ENCODE results near the gene KSR1. TPM values are rescaled to one million over a fixed set of nuclear protein-coding genes. Genes with fewer than 3 reads are reported as not detected.
A peak's percentile ranks its signal among the peaks of the same experiment; 100 is the strongest.

KSR1 gene
- total RNA-seq, 1 donor from 2014 or later = 25.6 TPM

DNA sequence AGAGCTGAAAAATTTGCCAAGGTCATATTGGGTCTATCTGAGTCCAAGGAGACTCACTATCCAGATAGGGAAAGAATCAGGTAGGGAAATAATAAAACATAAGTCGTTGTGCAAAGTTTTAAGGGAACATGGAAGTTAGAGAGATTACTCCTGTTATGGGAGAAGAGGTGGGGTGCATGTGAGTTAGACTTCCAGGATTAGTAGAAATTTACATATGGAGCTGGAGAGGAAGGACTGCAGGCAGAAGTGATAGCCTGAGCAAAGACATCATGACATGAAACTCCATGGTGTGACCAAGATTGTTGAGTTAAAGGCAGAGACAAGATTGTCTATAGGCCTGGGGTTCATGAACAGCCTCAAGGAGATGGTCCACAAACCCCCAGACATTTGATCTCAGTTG, 5.8 kb upstream of the KSR1 start:
- H3K9me3 ChIP-seq (ENCODE audit: control insufficient read depth in 3 of 3, low read length in 3 of 3) = no peaks in the 10 kb centered on the region
- H3K4me3 ChIP-seq (ENCODE audit: low read length in 3 of 3) = no peak overlapping the region
- H3K36me3 ChIP-seq (ENCODE audit: control insufficient read depth in 3 of 3, insufficient read depth in 3 of 3, low read length in 3 of 3) = no peaks in the 10 kb centered on the region
- H3K27me3 ChIP-seq (ENCODE audit: control insufficient read depth in 3 of 3, insufficient read depth in 3 of 3, low read length in 3 of 3) = no peaks in the 10 kb centered on the region
- no peak overlapping the region for H3K9ac ChIP-seq (ENCODE audit: low read depth in 1 of 3, low read length in 3 of 3)
- peaks cover 0 to 4% (median 0%) of the 10 kb centered on the region in 3 donors for H3K4me1 ChIP-seq (ENCODE audit: control insufficient read depth in 3 of 3, insufficient read depth in 3 of 3, low read length in 3 of 3)
- H3K27ac ChIP-seq (ENCODE audit: low read depth, low read length) = no peak overlapping the region

- Histone ChIP-seq H3K27me3 (ENCODE audit: control insufficient read depth in 3 of 3, insufficient read depth in 3 of 3, low read length in 3 of 3) (no peaks in the 10 kb centered on the region), H3K4me3 (ENCODE audit: low read length in 3 of 3) (no peak overlapping the region), H3K4me1 (ENCODE audit: control insufficient read depth in 3 of 3, insufficient read depth in 3 of 3, low read length in 3 of 3) (peaks cover 3 to 9% (median 4%) of the 10 kb centered on the region in 3 donors), H3K27ac (ENCODE audit: low read depth, low read length) (no peak overlapping the region), H3K9ac (ENCODE audit: low read depth in 1 of 3, low read length in 3 of 3) (no peak overlapping the region), H3K36me3 (ENCODE audit: control insufficient read depth in 3 of 3, insufficient read depth in 3 of 3, low read length in 3 of 3) (no peaks in the 10 kb centered on the region), H3K9me3 (ENCODE audit: control insufficient read depth in 3 of 3, low read length in 3 of 3) (no peaks in the 10 kb centered on the region)
Measured at GRCh38 chr17:27451906-27452305, 4.3 kb upstream of the KSR1 start.

DNA sequence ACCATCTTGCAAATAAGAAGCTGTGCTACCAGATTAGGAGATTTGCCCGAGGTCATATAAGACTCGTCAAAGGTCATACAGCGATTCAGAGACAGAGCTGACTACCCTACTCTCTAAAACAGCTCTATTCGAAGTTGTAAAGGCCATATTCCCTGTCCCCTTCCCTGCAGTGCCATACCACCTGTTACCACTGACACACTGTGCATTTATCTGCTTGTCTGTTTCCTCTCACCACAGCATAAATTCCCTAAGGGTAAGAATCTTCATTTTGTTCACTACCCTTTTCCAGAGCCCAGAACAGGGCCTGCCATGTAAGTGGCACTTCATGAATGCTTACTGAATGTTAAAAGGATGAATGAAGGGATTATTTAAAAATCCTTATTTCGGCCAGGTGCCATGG, 3.4 kb upstream of the KSR1 start:
- H3K27ac ChIP-seq (ENCODE audit: low read depth, low read length) = no peak overlapping the region
- no peak overlapping the region for H3K4me3 ChIP-seq (ENCODE audit: low read length in 3 of 3)
- no peaks in the 10 kb centered on the region for H3K36me3 ChIP-seq (ENCODE audit: control insufficient read depth in 3 of 3, insufficient read depth in 3 of 3, low read length in 3 of 3)
- peaks cover 10 to 14% (median 11%) of the 10 kb centered on the region in 3 donors for H3K4me1 ChIP-seq (ENCODE audit: control insufficient read depth in 3 of 3, insufficient read depth in 3 of 3, low read length in 3 of 3)
- no peaks in the 10 kb centered on the region for H3K9me3 ChIP-seq (ENCODE audit: control insufficient read depth in 3 of 3, low read length in 3 of 3)
- H3K9ac ChIP-seq (ENCODE audit: low read depth in 1 of 3, low read length in 3 of 3) = no peak overlapping the region
- H3K27me3 ChIP-seq (ENCODE audit: control insufficient read depth in 3 of 3, insufficient read depth in 3 of 3, low read length in 3 of 3) = no peaks in the 10 kb centered on the region

- Histone ChIP-seq H3K36me3 (ENCODE audit: control insufficient read depth in 3 of 3, insufficient read depth in 3 of 3, low read length in 3 of 3) (no peaks in the 10 kb centered on the region), H3K27ac (ENCODE audit: low read depth, low read length) (no peak overlapping the region), H3K9ac (ENCODE audit: low read depth in 1 of 3, low read length in 3 of 3) (no peak overlapping the region), H3K4me1 (ENCODE audit: control insufficient read depth in 3 of 3, insufficient read depth in 3 of 3, low read length in 3 of 3) (peaks cover 10 to 20% (median 17%) of the 10 kb centered on the region in 3 donors), H3K27me3 (ENCODE audit: control insufficient read depth in 3 of 3, insufficient read depth in 3 of 3, low read length in 3 of 3) (no peaks in the 10 kb centered on the region), H3K4me3 (ENCODE audit: low read length in 3 of 3) (no peak overlapping the region), H3K9me3 (ENCODE audit: control insufficient read depth in 3 of 3, low read length in 3 of 3) (no peaks in the 10 kb centered on the region)
Measured at GRCh38 chr17:27453471-27453870, 2.8 kb upstream of the KSR1 start.

DNA sequence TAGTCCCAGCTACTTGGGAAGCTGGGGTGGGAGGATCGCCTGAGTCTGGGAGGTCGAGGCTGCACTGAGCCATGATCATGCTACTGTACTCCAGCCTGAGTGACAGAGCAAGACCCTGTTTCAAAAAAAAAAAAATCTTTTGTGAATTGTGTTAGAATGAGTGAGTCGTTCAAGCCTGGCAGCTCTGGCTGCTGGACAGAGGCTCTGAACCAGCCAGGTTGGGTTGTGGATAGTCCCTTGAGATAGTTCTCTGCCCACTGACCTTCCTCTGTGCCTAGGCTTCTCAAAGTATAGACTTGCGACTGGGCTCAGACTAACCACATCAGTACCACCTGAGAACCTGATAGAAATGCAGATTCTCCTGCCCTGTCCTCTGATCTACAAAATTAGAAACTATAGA, 2.2 kb upstream of the KSR1 start:
- no peak overlapping the region for H3K9ac ChIP-seq (ENCODE audit: low read depth in 1 of 3, low read length in 3 of 3)
- H3K27me3 ChIP-seq (ENCODE audit: control insufficient read depth in 3 of 3, insufficient read depth in 3 of 3, low read length in 3 of 3) = no peaks in the 10 kb centered on the region
- no peak overlapping the region for H3K27ac ChIP-seq (ENCODE audit: low read depth, low read length)
- H3K9me3 ChIP-seq (ENCODE audit: control insufficient read depth in 3 of 3, low read length in 3 of 3) = no peaks in the 10 kb centered on the region
- H3K4me1 ChIP-seq (ENCODE audit: control insufficient read depth in 3 of 3, insufficient read depth in 3 of 3, low read length in 3 of 3) = peaks cover 10 to 19% (median 19%) of the 10 kb centered on the region in 3 donors
- no peak overlapping the region for H3K4me3 ChIP-seq (ENCODE audit: low read length in 3 of 3)
- H3K36me3 ChIP-seq (ENCODE audit: control insufficient read depth in 3 of 3, insufficient read depth in 3 of 3, low read length in 3 of 3) = no peaks in the 10 kb centered on the region

- Histone ChIP-seq H3K9me3 (ENCODE audit: control insufficient read depth in 3 of 3, low read length in 3 of 3) (no peaks in the 10 kb centered on the region), H3K9ac (ENCODE audit: low read depth in 1 of 3, low read length in 3 of 3) (peak overlapping the region; percentile 33 to 77 (median 56)), H3K27me3 (ENCODE audit: control insufficient read depth in 3 of 3, insufficient read depth in 3 of 3, low read length in 3 of 3) (no peaks in the 10 kb centered on the region), H3K36me3 (ENCODE audit: control insufficient read depth in 3 of 3, insufficient read depth in 3 of 3, low read length in 3 of 3) (no peaks in the 10 kb centered on the region), H3K4me3 (ENCODE audit: low read length in 3 of 3) (peak overlapping the region; percentile 63 to 72 (median 68)), H3K27ac (ENCODE audit: low read depth, low read length) (no peak overlapping the region), H3K4me1 (ENCODE audit: control insufficient read depth in 3 of 3, insufficient read depth in 3 of 3, low read length in 3 of 3) (peaks cover 10 to 21% (median 19%) of the 10 kb centered on the region in 3 donors)
Measured at GRCh38 chr17:27455236-27455913, 873 bp upstream of the KSR1 start.

DNA sequence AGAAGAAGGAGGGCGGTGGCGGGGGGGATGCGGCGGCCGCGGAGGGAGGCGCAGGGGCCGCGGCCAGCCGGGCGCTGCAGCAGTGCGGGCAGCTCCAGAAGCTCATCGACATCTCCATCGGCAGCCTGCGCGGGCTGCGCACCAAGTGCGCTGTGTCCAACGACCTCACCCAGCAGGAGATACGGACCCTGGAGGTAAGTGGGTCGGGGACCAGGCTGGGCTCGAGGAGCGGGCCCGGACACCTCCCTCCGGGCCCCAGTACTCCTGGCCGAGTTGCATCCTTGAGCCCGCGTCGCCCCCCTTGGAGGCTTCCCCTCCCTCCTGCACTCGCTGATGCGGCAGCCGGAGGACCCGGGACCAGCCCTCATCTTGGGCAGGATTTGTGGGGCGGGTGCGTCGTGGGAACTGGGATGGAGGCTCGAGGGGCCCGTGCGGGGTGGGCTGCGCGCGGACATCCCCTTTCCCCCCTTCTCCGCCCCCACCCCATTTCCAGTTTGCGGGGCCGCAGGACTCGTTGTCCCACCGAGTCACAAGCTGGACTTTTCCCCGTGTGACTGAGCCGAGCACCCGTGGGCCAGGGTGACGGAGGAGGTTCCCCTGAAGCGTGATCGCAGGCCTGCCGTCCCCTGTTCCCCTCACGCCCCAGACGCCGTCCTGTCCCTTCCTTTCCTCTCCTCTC, 572 bp downstream of the KSR1 start:
- Histone ChIP-seq H3K9ac (ENCODE audit: low read depth in 1 of 3, low read length in 3 of 3) (peak overlapping the region; percentile 57 to 74 (median 66)), H3K36me3 (ENCODE audit: control insufficient read depth in 3 of 3, insufficient read depth in 3 of 3, low read length in 3 of 3) (no peaks in the 10 kb centered on the region), H3K27ac (ENCODE audit: low read depth, low read length) (no peak overlapping the region), H3K4me1 (ENCODE audit: control insufficient read depth in 3 of 3, insufficient read depth in 3 of 3, low read length in 3 of 3) (peaks cover 10 to 22% (median 19%) of the 10 kb centered on the region in 3 donors), H3K4me3 (ENCODE audit: low read length in 3 of 3) (peak overlapping the region; percentile 68 to 72 (median 70)), H3K27me3 (ENCODE audit: control insufficient read depth in 3 of 3, insufficient read depth in 3 of 3, low read length in 3 of 3) (no peaks in the 10 kb centered on the region), H3K9me3 (ENCODE audit: control insufficient read depth in 3 of 3, low read length in 3 of 3) (no peaks in the 10 kb centered on the region)

GRCh38 chr17:27457360-27457715, 1.1 kb downstream of the KSR1 start:
- peaks cover 10 to 22% (median 19%) of the 10 kb centered on the region in 3 donors for H3K4me1 ChIP-seq (ENCODE audit: control insufficient read depth in 3 of 3, insufficient read depth in 3 of 3, low read length in 3 of 3)
- peak overlapping the region; percentile 57 to 74 (median 66) for H3K9ac ChIP-seq (ENCODE audit: low read depth in 1 of 3, low read length in 3 of 3)
- no peak overlapping the region for H3K27ac ChIP-seq (ENCODE audit: low read depth, low read length)
- H3K9me3 ChIP-seq (ENCODE audit: control insufficient read depth in 3 of 3, low read length in 3 of 3) = no peaks in the 10 kb centered on the region
- H3K4me3 ChIP-seq (ENCODE audit: low read length in 3 of 3) = peak overlapping the region; percentile 68 to 72 (median 70)
- H3K36me3 ChIP-seq (ENCODE audit: control insufficient read depth in 3 of 3, insufficient read depth in 3 of 3, low read length in 3 of 3) = no peaks in the 10 kb centered on the region
- H3K27me3 ChIP-seq (ENCODE audit: control insufficient read depth in 3 of 3, insufficient read depth in 3 of 3, low read length in 3 of 3) = no peaks in the 10 kb centered on the region

DNA sequence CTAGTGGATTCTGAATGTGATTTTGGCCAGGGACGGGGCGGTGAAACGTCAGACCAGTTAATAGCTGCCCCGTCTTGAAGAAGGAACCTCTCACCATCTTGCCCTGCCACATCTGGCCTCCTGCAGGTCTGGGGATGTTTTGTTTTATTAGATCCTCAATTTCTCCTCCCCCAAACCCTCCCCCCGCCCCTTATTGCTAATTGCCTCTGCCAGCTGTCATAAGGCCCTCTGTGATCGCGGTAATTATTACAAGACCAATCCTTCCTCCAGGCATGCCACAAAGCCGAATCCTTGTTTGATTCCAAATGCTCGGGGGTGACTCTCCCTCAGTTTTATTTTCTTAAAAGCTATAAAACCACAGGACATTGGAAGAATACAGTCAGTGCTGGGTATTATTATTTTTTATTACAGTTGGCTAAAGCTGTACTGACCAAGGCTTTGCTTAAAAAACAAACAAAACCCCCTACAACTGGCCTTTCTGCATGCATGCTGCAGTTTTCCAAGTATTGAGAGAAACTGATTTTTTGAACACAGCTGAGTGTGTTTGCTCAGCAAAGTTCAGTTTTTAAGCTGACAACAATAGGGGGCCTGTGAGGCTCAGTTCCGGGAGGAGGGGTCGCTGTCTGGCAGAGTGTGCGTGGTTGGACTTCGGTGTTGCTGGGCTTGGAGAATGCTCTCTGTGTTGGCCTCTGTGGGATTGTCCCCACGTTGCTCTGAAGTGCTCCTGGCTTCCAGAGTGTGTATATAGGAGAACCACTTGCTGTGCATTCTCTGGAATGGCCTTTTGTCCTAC, 1.7 kb downstream of the KSR1 start:
- no peaks in the 10 kb centered on the region for H3K27me3 ChIP-seq (ENCODE audit: control insufficient read depth in 3 of 3, insufficient read depth in 3 of 3, low read length in 3 of 3)
- H3K9ac ChIP-seq (ENCODE audit: low read depth in 1 of 3, low read length in 3 of 3) = peak overlapping the region; percentile 41 to 66 (median 57)
- H3K27ac ChIP-seq (ENCODE audit: low read depth, low read length) = no peak overlapping the region
- no peaks in the 10 kb centered on the region for H3K9me3 ChIP-seq (ENCODE audit: control insufficient read depth in 3 of 3, low read length in 3 of 3)
- H3K4me3 ChIP-seq (ENCODE audit: low read length in 3 of 3) = peak overlapping the region; percentile 68 to 72 (median 70)
- H3K36me3 ChIP-seq (ENCODE audit: control insufficient read depth in 3 of 3, insufficient read depth in 3 of 3, low read length in 3 of 3) = no peaks in the 10 kb centered on the region
- H3K4me1 ChIP-seq (ENCODE audit: control insufficient read depth in 3 of 3, insufficient read depth in 3 of 3, low read length in 3 of 3) = peaks cover 10 to 22% (median 19%) of the 10 kb centered on the region in 3 donors

DNA sequence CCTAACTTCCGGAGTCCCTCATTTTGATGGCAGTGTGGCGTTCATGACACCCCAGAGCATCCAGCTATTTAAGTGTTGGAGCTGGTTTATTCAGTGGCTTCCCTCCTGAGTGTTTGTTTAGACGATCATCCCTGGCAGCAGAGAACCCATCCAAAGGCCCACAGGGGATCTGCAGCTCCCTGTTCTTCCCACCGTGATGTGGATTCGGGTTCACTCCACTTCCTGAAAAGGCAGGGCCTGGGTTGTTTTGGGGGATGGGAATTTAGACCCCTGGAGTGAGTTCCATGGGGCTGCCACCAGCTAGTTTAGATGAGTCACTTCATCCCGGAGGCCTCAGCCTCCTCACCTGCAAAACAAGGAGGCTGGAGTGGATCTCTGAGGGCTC, 2.3 kb downstream of the KSR1 start:
- Histone ChIP-seq H3K27ac (ENCODE audit: low read depth, low read length) (no peak overlapping the region), H3K4me1 (ENCODE audit: control insufficient read depth in 3 of 3, insufficient read depth in 3 of 3, low read length in 3 of 3) (peaks cover 10 to 22% (median 19%) of the 10 kb centered on the region in 3 donors), H3K4me3 (ENCODE audit: low read length in 3 of 3) (no peak overlapping the region), H3K27me3 (ENCODE audit: control insufficient read depth in 3 of 3, insufficient read depth in 3 of 3, low read length in 3 of 3) (no peaks in the 10 kb centered on the region), H3K9ac (ENCODE audit: low read depth in 1 of 3, low read length in 3 of 3) (no peak overlapping the region), H3K36me3 (ENCODE audit: control insufficient read depth in 3 of 3, insufficient read depth in 3 of 3, low read length in 3 of 3) (no peaks in the 10 kb centered on the region), H3K9me3 (ENCODE audit: control insufficient read depth in 3 of 3, low read length in 3 of 3) (no peaks in the 10 kb centered on the region)
